Measurements from ENCODE around the gene ILF2.
A peak's percentile ranks its signal among the peaks of the same experiment; 100 is the strongest.
"Not testable (repeated sequence)": the region's sequence is repeated elsewhere in the genome, so short reads cannot be mapped to it uniquely, and the experiment has no call there.

Gene ILF2

GRCh38 chr1:153643100-153643499 lies 27.7 kb downstream of the ILF2 start:
- H3K36me3 ChIP-seq (ENCODE audit: insufficient read depth, low read length) = peaks cover 86% of the 10 kb centered on the region
- H3K4me3 ChIP-seq (ENCODE audit: low read length) = no peak overlapping the region
- H3K4me1 ChIP-seq (ENCODE audit: control insufficient read depth, insufficient read depth, low read length) = no peaks in the 10 kb centered on the region
- H3K4me2 ChIP-seq (ENCODE audit: low read length) = no peak overlapping the region
- H3K9me3 ChIP-seq (replicated peaks; ENCODE audit: low read length) = no peaks in the 10 kb centered on the region
- H3K9ac ChIP-seq (ENCODE audit: low read depth, low read length) = no peak overlapping the region
- H3K27me3 ChIP-seq (ENCODE audit: control insufficient read depth, insufficient read depth, low read length) = no peaks in the 10 kb centered on the region

GRCh38 chr1:153642161-153642560 lies 28.6 kb downstream of the ILF2 start:
- Histone ChIP-seq H3K4me2 (ENCODE audit: low read length) (no peak overlapping the region), H3K4me3 (ENCODE audit: low read length) (no peak overlapping the region), H3K36me3 (ENCODE audit: insufficient read depth, low read length) (peaks cover 95% of the 10 kb centered on the region), H3K9ac (ENCODE audit: low read depth, low read length) (no peak overlapping the region), H3K9me3 (replicated peaks; ENCODE audit: low read length) (no peaks in the 10 kb centered on the region), H3K27me3 (ENCODE audit: control insufficient read depth, insufficient read depth, low read length) (no peaks in the 10 kb centered on the region), H3K4me1 (ENCODE audit: control insufficient read depth, insufficient read depth, low read length) (peaks cover under 1% of the 10 kb centered on the region)

- Histone ChIP-seq H3K4me1 (ENCODE audit: control insufficient read depth, insufficient read depth, low read length) (peaks cover 12% of the 10 kb centered on the region), H3K9ac (ENCODE audit: low read depth, low read length) (no peak overlapping the region), H3K36me3 (ENCODE audit: insufficient read depth, low read length) (peaks cover 96% of the 10 kb centered on the region), H3K4me2 (ENCODE audit: low read length) (no peak overlapping the region), H3K4me3 (ENCODE audit: low read length) (no peak overlapping the region), H3K27me3 (ENCODE audit: control insufficient read depth, insufficient read depth, low read length) (no peaks in the 10 kb centered on the region), H3K9me3 (replicated peaks; ENCODE audit: low read length) (no peaks in the 10 kb centered on the region)
These were observed 29.9 kb downstream of the ILF2 start for GRCh38 chr1:153640861-153641260.

- not testable (repeated sequence) for H3K4me2 ChIP-seq (ENCODE audit: low read length); H3K9ac ChIP-seq (ENCODE audit: low read depth, low read length); H3K4me3 ChIP-seq (ENCODE audit: low read length); H3K27me3 ChIP-seq (ENCODE audit: control insufficient read depth, insufficient read depth, low read length); H3K9me3 ChIP-seq (replicated peaks; ENCODE audit: low read length)
- H3K36me3 ChIP-seq (ENCODE audit: insufficient read depth, low read length) = peaks cover 89% of the 10 kb centered on the region
- peaks cover 15% of the 10 kb centered on the region for H3K4me1 ChIP-seq (ENCODE audit: control insufficient read depth, insufficient read depth, low read length)
These were observed 30.6 kb downstream of the ILF2 start for GRCh38 chr1:153640213-153640612.

GRCh38 chr1:153639280-153639679 lies 31.5 kb downstream of the ILF2 start:
- no peak overlapping the region for H3K4me3 ChIP-seq (ENCODE audit: low read length)
- H3K9me3 ChIP-seq (replicated peaks; ENCODE audit: low read length) = no peaks in the 10 kb centered on the region
- H3K36me3 ChIP-seq (ENCODE audit: insufficient read depth, low read length) = peaks cover 80% of the 10 kb centered on the region
- H3K27me3 ChIP-seq (ENCODE audit: control insufficient read depth, insufficient read depth, low read length) = no peaks in the 10 kb centered on the region
- peaks cover 15% of the 10 kb centered on the region for H3K4me1 ChIP-seq (ENCODE audit: control insufficient read depth, insufficient read depth, low read length)
- no peak overlapping the region for H3K4me2 ChIP-seq (ENCODE audit: low read length)
- no peak overlapping the region for H3K9ac ChIP-seq (ENCODE audit: low read depth, low read length)

GRCh38 chr1:153638261-153638660 lies 32.5 kb downstream of the ILF2 start:
- Histone ChIP-seq H3K4me1 (ENCODE audit: control insufficient read depth, insufficient read depth, low read length) (peaks cover 19% of the 10 kb centered on the region), H3K36me3 (ENCODE audit: insufficient read depth, low read length) (peaks cover 70% of the 10 kb centered on the region), H3K27me3 (ENCODE audit: control insufficient read depth, insufficient read depth, low read length) (no peaks in the 10 kb centered on the region)

GRCh38 chr1:153636312-153636711 lies 34.5 kb downstream of the ILF2 start:
- H3K4me3 ChIP-seq (ENCODE audit: low read length) = peak overlapping the region; percentile 97
- peaks cover 25% of the 10 kb centered on the region for H3K4me1 ChIP-seq (ENCODE audit: control insufficient read depth, insufficient read depth, low read length)
- H3K27me3 ChIP-seq (ENCODE audit: control insufficient read depth, insufficient read depth, low read length) = no peaks in the 10 kb centered on the region
- peaks cover 50% of the 10 kb centered on the region for H3K36me3 ChIP-seq (ENCODE audit: insufficient read depth, low read length)
- no peaks in the 10 kb centered on the region for H3K9me3 ChIP-seq (replicated peaks; ENCODE audit: low read length)
- H3K4me2 ChIP-seq (ENCODE audit: low read length) = peak overlapping the region; percentile 81
- H3K9ac ChIP-seq (ENCODE audit: low read depth, low read length) = no peak overlapping the region

More at GRCh38 chr1:153638261-153638660, 32.5 kb downstream of the ILF2 start:
- Histone ChIP-seq H3K9me3 (replicated peaks; ENCODE audit: low read length) (no peaks in the 10 kb centered on the region), H3K4me2 (ENCODE audit: low read length) (no peak overlapping the region), H3K4me3 (ENCODE audit: low read length) (no peak overlapping the region), H3K9ac (ENCODE audit: low read depth, low read length) (no peak overlapping the region)

- H3K4me3 ChIP-seq (ENCODE audit: low read length) = peak overlapping the region; percentile 97
- H3K4me2 ChIP-seq (ENCODE audit: low read length) = peak overlapping the region; percentile 81
- no peaks in the 10 kb centered on the region for H3K9me3 ChIP-seq (replicated peaks; ENCODE audit: low read length)
- no peaks in the 10 kb centered on the region for H3K27me3 ChIP-seq (ENCODE audit: control insufficient read depth, insufficient read depth, low read length)
- peaks cover 46% of the 10 kb centered on the region for H3K36me3 ChIP-seq (ENCODE audit: insufficient read depth, low read length)
- peak overlapping the region; percentile 100 for H3K9ac ChIP-seq (ENCODE audit: low read depth, low read length)
- peaks cover 25% of the 10 kb centered on the region for H3K4me1 ChIP-seq (ENCODE audit: control insufficient read depth, insufficient read depth, low read length)
These were observed 34.9 kb downstream of the ILF2 start for GRCh38 chr1:153635872-153636271.

GRCh38 chr1:153633754-153634665 lies 36.8 kb downstream of the ILF2 start, which contains the start of gene CHTOP:
CHTOP (plus strand) TSS chr1:153634066; CDS start chr1:153636589, 2,523 bp downstream.
- Histone ChIP-seq H3K4me2 (ENCODE audit: low read length) (peak within 1 kb of the TSS; percentile 81), H3K27me3 (ENCODE audit: control insufficient read depth, insufficient read depth, low read length) (no peaks in the 10 kb centered on the region), H3K4me1 (ENCODE audit: control insufficient read depth, insufficient read depth, low read length) (peaks cover 25% of the 10 kb centered on the region), H3K4me3 (ENCODE audit: low read length) (peak within 1 kb of the TSS; percentile 97), H3K36me3 (ENCODE audit: insufficient read depth, low read length) (peaks cover 27% of the 10 kb centered on the region), H3K9me3 (replicated peaks; ENCODE audit: low read length) (no peaks in the 10 kb centered on the region), H3K9ac (ENCODE audit: low read depth, low read length) (peak within 1 kb of the TSS; percentile 100)

- Histone ChIP-seq H3K4me2 (ENCODE audit: low read length) (peak overlapping the region; percentile 81), H3K4me1 (ENCODE audit: control insufficient read depth, insufficient read depth, low read length) (peaks cover 25% of the 10 kb centered on the region), H3K36me3 (ENCODE audit: insufficient read depth, low read length) (peaks cover 22% of the 10 kb centered on the region), H3K9ac (ENCODE audit: low read depth, low read length) (peak overlapping the region; percentile 100), H3K9me3 (replicated peaks; ENCODE audit: low read length) (no peaks in the 10 kb centered on the region), H3K4me3 (ENCODE audit: low read length) (peak overlapping the region; percentile 67), H3K27me3 (ENCODE audit: control insufficient read depth, insufficient read depth, low read length) (no peaks in the 10 kb centered on the region)
These were observed 37.5 kb downstream of the ILF2 start for GRCh38 chr1:153633161-153633753.

GRCh38 chr1:153631047-153632022 lies 39.5 kb downstream of the ILF2 start:
- H3K4me1 ChIP-seq (ENCODE audit: control insufficient read depth, insufficient read depth, low read length) = peaks cover 35% of the 10 kb centered on the region
- H3K4me2 ChIP-seq (ENCODE audit: low read length) = no peak overlapping the region
- H3K36me3 ChIP-seq (ENCODE audit: insufficient read depth, low read length) = peaks cover 3% of the 10 kb centered on the region
- no peaks in the 10 kb centered on the region for H3K27me3 ChIP-seq (ENCODE audit: control insufficient read depth, insufficient read depth, low read length)
- H3K9ac ChIP-seq (ENCODE audit: low read depth, low read length) = no peak overlapping the region
- no peaks in the 10 kb centered on the region for H3K9me3 ChIP-seq (replicated peaks; ENCODE audit: low read length)
- no peak overlapping the region for H3K4me3 ChIP-seq (ENCODE audit: low read length)

Data from skeletal muscle satellite cell (primary cell).